Endothelial cell of umbilical vein (primary cell): ENCODE results near the gene UTS2. TPM values are rescaled to one million over a fixed set of nuclear protein-coding genes. Genes with fewer than 3 reads are reported as not detected.

Experiments used
- BruUV-seq: library from RNA; stranded (reverse); fragments of 400-500 nt; replicated peaks from 2 replicates; lab custom pipeline; 2021; lab: Mats Ljungman, UMichigan
- CTCF ChIA-PET: fragments of 300-600, 350-600 bp; sonication (Branson Sonifier 250); formaldehyde crosslinking; loops from one replicate; lab custom pipeline; 2021; ENCODE audit warnings: antibody characterized with exemption, inconsistent platforms; lab: Charles Lee
- POLR2A ChIA-PET: fragments of 300-600, 350-600 bp; sonication (Branson Sonifier 250); formaldehyde crosslinking; loops from one replicate; lab custom pipeline; 2021; ENCODE audit warnings: antibody characterized with exemption, inconsistent platforms; lab: Charles Lee
- DNase-seq: peaks from one replicate; pipeline ENCODE4 v3.0.0-alpha.2; 2011; ENCODE audit warnings: low read depth, low spot score
- FAIRE-seq: peaks from 2 replicates; lab custom pipeline; 2011; peaks lifted over from hg19 to GRCh38; lab: Jason Lieb, UNC
- H2AFZ ChIP-seq: 2 replicates; pipeline ENCODE4 v1.6.0; 2012; ENCODE audit warnings: low read depth, low read length, control low read depth, inconsistent platforms
- H3K27ac ChIP-seq: 2 replicates; pipeline ENCODE4 v1.5.1; 2011; ENCODE audit warnings: low read depth, mild to moderate bottlenecking, control low read depth, low read length, moderate library complexity; ENCODE audit not compliant: insufficient read depth
- H3K27me3 ChIP-seq, 2 experiments: 2 replicates each; pipeline versions ENCODE4 v1.6.0 to v1.6.1; 2011; ENCODE audit warnings: low read length in 2 of 2, mixed read lengths in 1 of 2; ENCODE audit not compliant: control insufficient read depth in 2 of 2, insufficient read depth in 2 of 2
- H3K36me3 ChIP-seq, 2 experiments: 2 replicates in 1 of 2; 3 replicates in 1 of 2; pipeline ENCODE4 v1.5.1; 2011; ENCODE audit warnings: low read length in 2 of 2, mild to moderate bottlenecking in 1 of 2, moderate library complexity in 1 of 2; ENCODE audit not compliant: control insufficient read depth in 2 of 2, insufficient read depth in 2 of 2; ENCODE audit errors: extremely low read depth in 1 of 2
- H3K4me1 ChIP-seq: 3 replicates; pipeline ENCODE4 v1.5.1; 2011; ENCODE audit warnings: mild to moderate bottlenecking, low read length; ENCODE audit not compliant: control insufficient read depth, insufficient read depth; ENCODE audit errors: extremely low read depth
- H3K4me2 ChIP-seq: 2 replicates; pipeline ENCODE4 v1.6.1; 2011; ENCODE audit warnings: low read length, control low read depth, mixed read lengths; ENCODE audit not compliant: insufficient read depth
- H3K4me3 ChIP-seq, 3 experiments: fragments of 200-600 bp in 1 of 3; sonication (generic), shearing (Covaris generic) in 1 of 3; replicated peaks in 1 of 3; 2 replicates each; pipeline ENCODE4 v1.5.1; 2011 to 2016; ENCODE audit warnings: control low read depth in 3 of 3, low read length in 3 of 3, mild to moderate bottlenecking in 2 of 3, inconsistent platforms in 1 of 3, low read depth in 1 of 3, moderate library complexity in 1 of 3; ENCODE audit not compliant: insufficient read depth in 1 of 3
- H3K79me2 ChIP-seq: 2 replicates; pipeline ENCODE4 v1.6.0; 2012; ENCODE audit warnings: low read length, inconsistent platforms; ENCODE audit not compliant: control insufficient read depth, insufficient read depth
- H3K9ac ChIP-seq: replicated peaks from 2 replicates; pipeline ENCODE3; 2011; ENCODE audit warnings: low read length, control low read depth; ENCODE audit not compliant: insufficient read depth; ENCODE audit errors: extremely low read depth
- H3K9me1 ChIP-seq: replicated peaks from 3 replicates; pipeline ENCODE4 v1.6.0; 2011; ENCODE audit warnings: mild to moderate bottlenecking, low read length; ENCODE audit not compliant: control insufficient read depth, insufficient read depth; ENCODE audit errors: extremely low read depth
- H3K9me3 ChIP-seq: replicated peaks from 2 replicates; pipeline ENCODE4 v1.5.1; 2012; ENCODE audit warnings: low read length, inconsistent platforms; ENCODE audit not compliant: control insufficient read depth, insufficient read depth
- H4K20me1 ChIP-seq: replicated peaks from 2 replicates; pipeline ENCODE3; 2011; ENCODE audit warnings: mild to moderate bottlenecking, low read length; ENCODE audit not compliant: control insufficient read depth, insufficient read depth; ENCODE audit errors: extremely low read depth
- EZH2 ChIP-seq: IDR thresholded peaks from 2 replicates; pipeline ENCODE4 v1.6.1; 2012; ENCODE audit warnings: borderline replicate concordance, low read depth, mild to moderate bottlenecking, moderate library complexity, low read length, inconsistent platforms; ENCODE audit not compliant: severe bottlenecking
- FOS ChIP-seq: IDR thresholded peaks from 2 replicates; pipeline ENCODE4 v1.6.1; 2011; ENCODE audit warnings: mild to moderate bottlenecking, low read length, moderate library complexity, borderline replicate concordance; ENCODE audit not compliant: insufficient read depth
- GATA2 ChIP-seq: IDR thresholded peaks from 2 replicates; pipeline ENCODE4 v1.7.0; 2011; ENCODE audit warnings: low read depth, mild to moderate bottlenecking, moderate library complexity, mixed read lengths, low read length; ENCODE audit not compliant: insufficient read length, insufficient read depth
- JUN ChIP-seq: IDR thresholded peaks from 2 replicates; pipeline ENCODE4 v1.6.1; 2011; ENCODE audit warnings: borderline replicate concordance, low read depth; ENCODE audit not compliant: insufficient read length, insufficient read depth
- MYC ChIP-seq: IDR thresholded peaks from one replicate; pipeline ENCODE4 v1.6.1; 2011; ENCODE audit warnings: mild to moderate bottlenecking, low read depth, low read length
- POLR2A ChIP-seq: IDR thresholded peaks from 2 replicates; pipeline ENCODE4 v1.6.1; 2012; ENCODE audit warnings: low read depth, mild to moderate bottlenecking, control low read depth, low read length
- POLR2AphosphoS5 ChIP-seq: IDR thresholded peaks from 2 replicates; pipeline ENCODE4 v1.6.1; 2012; ENCODE audit warnings: low read depth, mild to moderate bottlenecking, control low read depth, low read length, moderate library complexity; ENCODE audit not compliant: insufficient read depth
- dilution Hi-C: fragments of 300-500 bp; cut with MboI; formaldehyde crosslinking; loops from one replicate; pipeline ENCODE4 v1.15.0; 2019; ENCODE audit warnings: low sequenced_read_pairs; ENCODE audit not compliant: extremely low pct_ligation_motif_present
- intact Hi-C: fragments of 100-400 bp; cut with micrococcal nuclease; formaldehyde crosslinking; loops from one replicate; pipeline ENCODE4 v1.10.0; 2022
- polyA plus RNA-seq, 4 experiments: library from polyadenylated mRNA; depleted of rRNA in 3 of 4; stranded (reverse) in 3 of 4; unstranded in 1 of 4; fragments of >200 nt; gene quantifications; 2 replicates each; pipeline versions ENCODE4 v1.2.1 to v1.2.3, GENCODE V29; 2011 to 2012; ENCODE audit warnings: missing spikeins in 1 of 4
- total RNA-seq: library from RNA; stranded (reverse); gene quantifications from 2 replicates; pipeline ENCODE4 v1.2.3, GENCODE V29; 2021
- TF ChIP-seq, protein P1 (sequence below), 2 donors: IDR thresholded peaks; 1 replicate in 1 of 2; 2 replicates in 1 of 2; pipeline ENCODE4 v1.5.1; 2011; ENCODE audit warnings: low read length in 2 of 2, mild to moderate bottlenecking in 2 of 2, moderate library complexity in 2 of 2, control low read depth in 1 of 2, inconsistent platforms in 1 of 2, low read depth in 1 of 2; ENCODE audit not compliant: insufficient read depth in 1 of 2; ENCODE audit errors: extremely low read depth in 1 of 2
- TF ChIP-seq, protein P2 (sequence below): IDR thresholded peaks from 2 replicates; pipeline ENCODE4 v1.6.1; 2011; ENCODE audit not compliant: insufficient read depth, insufficient read length

Gene UTS2
- total and polyA plus RNA-seq, 2 donors (not counting 3 experiments of a cell fraction or from before 2014, with no cell fraction given), result not detected

- H3K4me3 ChIP-seq, result no peak overlapping the region
- no peaks in the 10 kb centered on the region for H3K9me3 ChIP-seq
- no peaks in the 10 kb centered on the region for H3K4me1 ChIP-seq
- H3K79me2 ChIP-seq, result no peaks in the 10 kb centered on the region
- dilution Hi-C loops, result no loop called here
- no peaks in the 10 kb centered on the region for H3K27me3 ChIP-seq
- no peak overlapping the region for H3K4me2 ChIP-seq
- DNase-seq (no peak), FAIRE-seq (no peak)
- H2AFZ ChIP-seq, result no peak overlapping the region
- no peak overlapping the region for H3K9ac ChIP-seq
- TF ChIP-seq POLR2A (no peak), POLR2AphosphoS5 (no peak), MYC (no peak), GATA2 (no peak), FOS (no peak), EZH2 (no peak), JUN (no peak)
- TF ChIP-seq, protein P1, sequence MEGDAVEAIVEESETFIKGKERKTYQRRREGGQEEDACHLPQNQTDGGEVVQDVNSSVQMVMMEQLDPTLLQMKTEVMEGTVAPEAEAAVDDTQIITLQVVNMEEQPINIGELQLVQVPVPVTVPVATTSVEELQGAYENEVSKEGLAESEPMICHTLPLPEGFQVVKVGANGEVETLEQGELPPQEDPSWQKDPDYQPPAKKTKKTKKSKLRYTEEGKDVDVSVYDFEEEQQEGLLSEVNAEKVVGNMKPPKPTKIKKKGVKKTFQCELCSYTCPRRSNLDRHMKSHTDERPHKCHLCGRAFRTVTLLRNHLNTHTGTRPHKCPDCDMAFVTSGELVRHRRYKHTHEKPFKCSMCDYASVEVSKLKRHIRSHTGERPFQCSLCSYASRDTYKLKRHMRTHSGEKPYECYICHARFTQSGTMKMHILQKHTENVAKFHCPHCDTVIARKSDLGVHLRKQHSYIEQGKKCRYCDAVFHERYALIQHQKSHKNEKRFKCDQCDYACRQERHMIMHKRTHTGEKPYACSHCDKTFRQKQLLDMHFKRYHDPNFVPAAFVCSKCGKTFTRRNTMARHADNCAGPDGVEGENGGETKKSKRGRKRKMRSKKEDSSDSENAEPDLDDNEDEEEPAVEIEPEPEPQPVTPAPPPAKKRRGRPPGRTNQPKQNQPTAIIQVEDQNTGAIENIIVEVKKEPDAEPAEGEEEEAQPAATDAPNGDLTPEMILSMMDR (IDR thresholded peaks at IDR 0.05; ENCODE audit: extremely low read depth in 1 of 2, insufficient read depth in 1 of 2, low read depth in 1 of 2, low read length in 2 of 2), result no peak
- TF ChIP-seq, protein P2, sequence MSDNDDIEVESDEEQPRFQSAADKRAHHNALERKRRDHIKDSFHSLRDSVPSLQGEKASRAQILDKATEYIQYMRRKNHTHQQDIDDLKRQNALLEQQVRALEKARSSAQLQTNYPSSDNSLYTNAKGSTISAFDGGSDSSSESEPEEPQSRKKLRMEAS, result no peak
- POLR2A ChIA-PET, result no interaction called here
- H3K27ac ChIP-seq, result no peak overlapping the region
- CTCF ChIA-PET, result no interaction called here
- intact Hi-C loops, result no loop called here
- no peaks in the 10 kb centered on the region for H3K36me3 ChIP-seq
- BruUV-seq, result no TSS peak
- no peaks in the 10 kb centered on the region for H4K20me1 ChIP-seq
- no peaks in the 10 kb centered on the region for H3K9me1 ChIP-seq
Measured at GRCh38 chr1:7868070-7868780, 15.4 kb upstream of the UTS2 start.
